Activated CD4-positive, CD25-positive, alpha-beta regulatory T cell treated with anti-CD3 and anti-CD28 coated beads, Interleukin-2, amount 50 U/mL, for 24 hours (primary cell): Measurements from ENCODE around the gene ATP6V1G3.
"Not testable (repeated sequence)": the region's sequence is repeated elsewhere in the genome, so short reads cannot be mapped to it uniquely, and the experiment has no call there.

Experiments used
- ATAC-seq, 2 donors: fragments of 150-1000 bp; cut with Tn5 transposase; one replicate each; pipeline ENCODE4 v1.10.0; 2021; ENCODE audit warnings: mild to moderate bottlenecking in 1 of 2, moderate library complexity in 1 of 2

The ATP6V1G3 gene

GRCh38 chr1:198541737-198542136 is 1.3 kb upstream of the ATP6V1G3 start:
- ATAC-seq: no peak

DNA sequence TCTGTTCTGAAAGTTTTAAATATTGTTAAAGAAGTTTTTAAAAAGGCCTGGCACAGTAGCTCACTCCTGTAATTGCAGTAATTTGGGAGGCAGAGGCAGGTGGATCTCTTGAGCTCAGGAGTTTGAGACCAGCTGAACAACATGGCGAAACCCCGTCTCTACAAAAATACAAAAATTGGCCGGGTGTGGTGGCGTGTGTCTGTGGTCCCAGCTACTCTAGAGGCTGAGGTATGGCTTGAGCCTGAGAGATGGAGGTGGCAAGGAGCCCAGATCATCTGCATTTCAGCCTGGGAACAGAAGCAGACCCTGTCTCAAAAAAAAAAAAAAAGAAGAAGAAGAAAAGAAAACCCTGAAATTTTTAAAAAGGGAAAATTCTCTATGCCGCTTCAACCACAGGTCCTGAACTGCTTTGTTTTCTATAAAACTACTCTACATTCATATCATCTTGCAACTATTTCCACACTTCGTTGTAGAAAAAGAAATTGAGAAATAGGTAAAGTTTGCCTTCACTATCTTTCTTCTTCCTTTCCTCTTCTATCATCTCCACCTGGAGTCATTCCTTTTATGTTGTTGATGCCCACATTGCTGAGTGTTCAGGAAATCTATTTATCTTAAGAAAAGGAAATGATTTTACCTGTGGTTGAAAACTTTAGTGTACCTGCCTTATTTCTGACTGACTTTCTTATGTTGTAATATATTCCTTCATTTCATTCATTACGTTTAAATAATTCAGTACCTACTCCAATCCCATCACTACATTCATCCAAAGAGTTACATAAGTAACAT is 1.7 kb downstream of the ATP6V1G3 start:
- ATAC-seq: peak in 1 of 2 donors; percentile 12

DNA sequence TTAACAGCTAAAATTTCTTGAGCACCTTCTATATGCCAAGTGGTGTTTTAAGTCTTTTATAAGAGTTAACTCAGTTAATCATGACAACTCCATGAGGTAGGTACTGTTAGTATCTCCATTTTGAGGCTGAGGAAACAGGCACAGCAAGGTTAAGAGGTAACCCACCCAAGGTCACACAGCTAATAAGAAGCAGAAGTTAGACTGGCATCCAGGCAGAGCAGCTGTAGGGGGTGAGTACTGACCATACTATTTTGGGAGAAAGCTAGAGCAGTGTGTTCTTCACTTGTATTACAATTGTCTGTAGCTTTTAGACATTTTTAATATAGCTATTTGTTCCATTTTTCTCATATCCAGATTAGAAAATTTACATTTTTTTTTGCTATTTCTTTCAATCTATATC is 4.8 kb downstream of the ATP6V1G3 start:
- ATAC-seq: no peak

DNA sequence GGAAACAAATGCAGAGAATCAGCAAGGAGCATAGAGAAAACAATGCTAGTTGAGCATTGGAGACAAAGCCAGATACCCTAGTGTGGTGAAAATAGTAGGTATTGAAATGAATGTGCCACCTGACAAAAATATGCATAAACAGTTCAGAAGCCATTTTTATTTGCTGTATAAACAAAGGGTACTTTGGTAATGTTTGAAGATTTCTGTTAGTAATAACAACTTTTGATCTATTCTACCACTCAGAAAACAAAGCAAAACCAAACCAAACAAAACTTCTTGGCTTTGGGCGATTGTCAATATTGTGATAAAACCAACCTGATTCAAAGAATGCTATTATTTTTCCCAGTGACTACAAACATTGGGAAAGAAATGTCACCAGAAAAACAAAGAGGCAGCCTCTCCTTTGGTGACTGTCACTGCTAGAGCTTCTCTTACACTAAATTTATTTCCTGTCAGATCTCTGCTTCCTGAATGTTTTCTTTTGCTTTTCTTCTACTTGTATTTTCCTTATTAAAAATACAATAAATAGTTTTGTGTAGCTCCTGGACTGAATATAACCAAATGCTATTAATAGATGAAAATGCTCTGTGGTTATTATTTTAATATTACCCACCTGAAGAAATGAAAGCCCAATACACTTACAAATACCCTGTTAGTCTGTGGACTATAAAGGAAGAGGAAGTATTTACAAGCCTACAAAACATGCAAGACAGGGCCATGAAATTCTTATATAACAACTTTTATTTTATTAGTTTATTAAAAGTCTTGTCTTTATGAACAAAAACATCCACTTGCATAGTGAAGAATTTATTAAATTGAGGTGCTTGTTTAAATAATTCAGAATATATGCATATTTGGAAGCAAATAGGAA is 5.7 kb downstream of the ATP6V1G3 start:
- peak in 1 of 2 donors; percentile 56 for ATAC-seq

GRCh38 chr1:198531891-198532290 is 8.6 kb downstream of the ATP6V1G3 start:
- ATAC-seq: no peak

- ATAC-seq: no peak
Observed at GRCh38 chr1:198530953-198531352, 9.5 kb downstream of the ATP6V1G3 start.

GRCh38 chr1:198529414-198529813 is 11.1 kb downstream of the ATP6V1G3 start:
- ATAC-seq: no peak

DNA sequence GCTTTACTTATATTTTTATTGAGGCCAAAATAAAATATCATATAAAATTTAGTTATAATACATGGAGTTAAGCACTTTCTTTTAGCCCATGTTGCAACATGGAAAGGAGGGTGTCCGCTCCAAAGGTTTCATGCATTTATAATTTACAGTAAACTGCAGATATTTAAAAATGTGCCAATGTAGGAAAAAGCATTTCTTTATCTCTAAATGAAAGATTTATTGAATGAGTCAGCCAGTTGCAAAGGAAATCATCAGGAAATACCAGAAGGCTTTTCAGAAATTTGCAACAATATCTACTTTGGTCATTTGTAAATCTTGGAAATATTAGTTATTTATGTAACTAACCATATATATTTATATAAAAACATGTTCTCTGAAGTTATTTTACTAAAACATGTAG is 12.1 kb downstream of the ATP6V1G3 start:
- ATAC-seq: no peak

DNA sequence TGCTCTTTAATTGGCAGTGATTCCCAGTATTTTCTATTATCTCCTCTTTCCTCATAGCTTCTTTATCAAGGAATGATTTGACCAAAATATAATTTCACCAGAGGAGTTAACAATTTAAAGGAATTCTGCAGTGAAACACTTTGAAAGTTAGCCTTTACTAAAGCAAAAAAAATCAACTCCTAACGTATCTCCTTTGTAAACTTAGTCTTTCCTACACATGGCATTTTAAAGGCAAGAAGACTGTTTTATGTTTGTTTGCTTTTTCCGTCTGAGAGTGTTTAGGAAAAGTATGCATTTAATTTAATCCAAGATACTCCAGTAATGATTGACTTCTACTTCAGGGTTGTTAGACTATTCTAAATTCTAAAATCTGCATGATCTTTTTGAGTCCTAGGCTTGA is 15.9 kb downstream of the ATP6V1G3 start:
- no peak for ATAC-seq

- ATAC-seq: not testable (repeated sequence)
Observed at GRCh38 chr1:198524127-198524526, 16.4 kb downstream of the ATP6V1G3 start.

- peak; percentile 30 to 36 for ATAC-seq
Observed at GRCh38 chr1:198523182-198523950, 17.1 kb downstream of the ATP6V1G3 start.

- peak; percentile 69 to 74 for ATAC-seq
Observed at GRCh38 chr1:198520524-198521254, 19.8 kb downstream of the ATP6V1G3 start.

GRCh38 chr1:198519639-198520501 is 20.6 kb downstream of the ATP6V1G3 start:
- ATAC-seq: peak; percentile 32 to 34

GRCh38 chr1:198517623-198518199 is 22.8 kb downstream of the ATP6V1G3 start:
- no peak for ATAC-seq

GRCh38 chr1:198500096-198500495 is 40.4 kb downstream of the ATP6V1G3 start:
- no peak for ATAC-seq

- ATAC-seq: no peak
Observed at GRCh38 chr1:198499588-198499987, 40.9 kb downstream of the ATP6V1G3 start.

- no peak for ATAC-seq
Observed at GRCh38 chr1:198498881-198499280, 41.6 kb downstream of the ATP6V1G3 start.

DNA sequence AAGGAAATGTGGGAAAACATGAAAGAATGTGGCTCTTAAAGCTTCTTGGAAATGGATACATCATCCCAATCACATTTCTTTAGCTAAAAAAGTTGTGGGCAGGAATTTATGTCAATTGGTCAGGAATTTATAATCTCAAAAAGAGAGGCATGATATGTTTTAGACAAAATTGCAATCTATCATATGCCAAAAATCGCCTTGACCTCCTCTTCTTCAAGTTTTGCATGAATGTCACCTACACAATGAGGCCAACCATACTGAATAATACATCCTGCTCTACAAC is 42.4 kb downstream of the ATP6V1G3 start:
- no peak for ATAC-seq

DNA sequence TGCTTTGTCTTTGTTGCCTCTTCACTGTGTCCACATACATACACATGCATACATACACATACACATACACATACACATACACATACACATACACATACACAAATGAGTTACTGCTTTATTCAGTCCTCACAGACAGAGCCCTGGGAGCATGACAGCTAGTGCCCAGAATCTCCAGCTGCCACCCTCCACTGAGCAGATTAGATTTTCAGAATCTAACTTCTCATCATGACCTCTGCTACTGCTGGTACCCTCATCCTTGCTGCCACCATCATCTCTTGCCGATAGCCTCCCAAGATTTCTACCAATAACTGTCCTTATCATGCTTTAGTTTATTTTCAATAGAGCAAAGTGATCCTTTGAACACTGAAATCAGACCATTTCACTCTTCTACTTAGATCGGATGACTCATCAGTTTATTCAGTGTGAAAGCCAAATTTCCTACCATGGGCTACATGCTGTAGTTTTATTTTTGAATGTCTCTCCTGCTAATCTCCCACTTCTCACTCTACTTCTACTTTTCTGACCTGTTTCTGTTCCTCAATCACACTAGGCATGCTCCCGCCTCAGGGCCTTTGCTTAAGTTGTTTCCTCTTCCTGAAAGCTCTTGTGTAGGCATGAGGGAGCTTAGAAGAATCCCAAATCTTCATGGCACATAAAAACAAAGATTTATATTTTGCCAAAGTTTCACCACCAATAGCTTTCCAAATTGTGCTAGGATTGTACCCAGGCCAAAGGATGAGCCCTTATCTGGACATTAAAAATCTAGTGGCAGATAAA is 43.0 kb downstream of the ATP6V1G3 start:
- peak; percentile 41 to 79 for ATAC-seq
